ENCODE measurements around the gene PRPF4.

DNA sequence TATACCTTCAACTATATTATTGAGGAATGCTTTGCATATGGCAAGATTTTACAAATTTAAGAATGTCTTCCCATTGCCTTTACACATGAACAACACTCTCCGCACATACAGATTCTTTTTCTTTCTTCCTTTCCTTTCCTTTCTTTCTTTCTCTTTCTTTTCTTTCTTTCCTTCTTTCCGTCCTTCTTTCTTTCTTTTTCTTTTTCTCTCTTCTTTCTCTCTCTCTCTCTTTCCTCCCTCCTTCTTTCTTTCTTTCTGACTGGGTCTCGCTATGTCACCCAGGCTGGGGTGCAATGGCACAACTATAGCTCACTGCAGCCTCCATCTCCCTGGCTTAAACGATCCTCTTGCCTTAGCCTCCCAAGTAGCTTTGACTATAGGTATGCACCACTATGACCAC is 50.8 kb downstream of the PRPF4 start:
- TF ChIP-seq POLR2A (IDR thresholded peaks at IDR 0.05) = no peak
- TF ChIP-seq, protein P1, sequence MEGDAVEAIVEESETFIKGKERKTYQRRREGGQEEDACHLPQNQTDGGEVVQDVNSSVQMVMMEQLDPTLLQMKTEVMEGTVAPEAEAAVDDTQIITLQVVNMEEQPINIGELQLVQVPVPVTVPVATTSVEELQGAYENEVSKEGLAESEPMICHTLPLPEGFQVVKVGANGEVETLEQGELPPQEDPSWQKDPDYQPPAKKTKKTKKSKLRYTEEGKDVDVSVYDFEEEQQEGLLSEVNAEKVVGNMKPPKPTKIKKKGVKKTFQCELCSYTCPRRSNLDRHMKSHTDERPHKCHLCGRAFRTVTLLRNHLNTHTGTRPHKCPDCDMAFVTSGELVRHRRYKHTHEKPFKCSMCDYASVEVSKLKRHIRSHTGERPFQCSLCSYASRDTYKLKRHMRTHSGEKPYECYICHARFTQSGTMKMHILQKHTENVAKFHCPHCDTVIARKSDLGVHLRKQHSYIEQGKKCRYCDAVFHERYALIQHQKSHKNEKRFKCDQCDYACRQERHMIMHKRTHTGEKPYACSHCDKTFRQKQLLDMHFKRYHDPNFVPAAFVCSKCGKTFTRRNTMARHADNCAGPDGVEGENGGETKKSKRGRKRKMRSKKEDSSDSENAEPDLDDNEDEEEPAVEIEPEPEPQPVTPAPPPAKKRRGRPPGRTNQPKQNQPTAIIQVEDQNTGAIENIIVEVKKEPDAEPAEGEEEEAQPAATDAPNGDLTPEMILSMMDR (IDR thresholded peaks at IDR 0.05) = no peak

Data from tibial nerve (tissue), 3 donors.